ENCODE data around the gene MATN1. TPM values are rescaled to one million over a fixed set of nuclear protein-coding genes. Genes with fewer than 3 reads are reported as not detected.

MATN1 gene
- polyA plus RNA-seq, 2 of the 4 experiments (the other 2 are of a cell fraction) = 0.05 to 0.17 TPM

DNA sequence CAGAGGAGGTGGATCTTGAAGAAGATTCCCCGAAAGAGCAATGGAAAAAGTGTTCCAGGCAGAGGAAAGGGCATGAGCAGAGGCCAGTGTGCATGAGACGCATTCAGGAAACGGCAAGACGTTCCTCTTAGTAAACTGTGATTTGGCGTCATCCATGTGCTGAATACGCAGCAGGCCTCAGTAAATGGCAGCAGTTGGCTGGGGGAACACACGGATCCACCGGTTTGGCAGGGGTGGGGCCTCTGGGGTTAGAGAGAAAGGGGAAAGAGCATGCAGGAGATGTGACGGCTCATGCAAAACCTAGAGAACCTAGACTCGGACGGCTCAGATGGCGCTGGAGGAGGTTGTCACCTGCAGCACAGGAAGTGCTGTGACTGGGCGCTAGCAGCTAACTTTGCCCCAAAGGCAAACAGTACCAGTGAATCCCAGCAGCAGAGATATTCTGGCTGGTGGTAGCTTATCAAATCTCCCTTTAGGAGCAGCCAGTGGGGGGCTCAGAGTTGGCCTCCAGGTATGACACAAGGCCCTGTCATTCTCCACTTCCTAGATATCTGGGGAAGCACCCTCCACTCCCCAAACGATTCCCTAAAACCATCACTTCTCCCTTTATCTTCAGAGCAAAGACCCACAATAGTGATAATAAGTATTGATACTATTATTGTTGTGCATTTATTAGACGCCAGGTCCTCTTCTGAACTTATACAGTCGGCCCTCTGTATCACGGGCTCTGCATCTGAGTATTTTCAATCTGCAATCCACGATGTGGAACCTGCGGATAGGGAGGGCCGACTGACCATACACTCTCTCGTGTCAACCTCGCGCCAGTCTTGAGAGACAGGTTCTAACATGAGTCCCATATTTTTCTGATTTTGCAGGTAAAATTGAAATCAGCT is 26.6 kb upstream of the MATN1 start:
- CTCF ChIA-PET = interaction anchor here (1.2 to 2.5 kb wide), 5 partner anchors 8 to 370 kb away, joined by 3 to 9 read pairs (median 4); no protein-coding TSS in a partner anchor
- 86% methylated on average over 22 of the region's 23 CpGs for WGBS (ENCODE audit: missing lambda C conversion rate)

DNA sequence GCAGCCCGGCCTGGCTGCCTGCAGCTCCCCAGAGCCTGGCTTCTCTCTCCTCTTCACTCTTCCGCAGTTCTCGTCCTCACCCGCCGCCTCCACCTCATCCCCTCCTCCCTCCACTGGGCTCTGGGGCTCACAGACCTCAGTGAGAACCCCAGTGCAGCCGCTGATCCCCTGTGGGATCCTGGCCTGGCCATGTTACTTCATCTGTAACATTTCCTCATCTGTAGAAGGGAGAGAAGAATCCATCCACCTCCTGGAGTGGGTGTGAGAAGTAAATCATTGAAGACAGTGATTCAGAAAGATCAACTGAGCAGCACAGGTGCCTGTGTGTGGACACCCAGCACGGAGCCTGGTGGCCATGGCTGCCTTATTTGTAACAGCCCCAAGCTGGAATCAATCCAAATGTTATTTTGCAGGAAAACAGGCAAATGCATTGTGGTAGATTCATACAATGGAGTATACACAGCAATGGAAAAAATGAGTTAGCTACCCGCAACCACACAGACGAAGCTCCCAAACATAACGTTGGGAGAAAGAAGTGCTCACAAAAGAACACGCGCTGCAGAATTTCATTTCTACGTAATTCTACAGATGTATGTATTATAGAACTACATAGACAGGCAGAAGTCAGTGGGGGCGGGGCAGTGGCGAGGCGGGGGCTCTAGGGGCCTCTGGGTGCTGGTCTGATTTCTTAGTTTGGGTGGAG is 25.5 kb upstream of the MATN1 start:
- WGBS (ENCODE audit: missing lambda C conversion rate) = 82% methylated on average over 16 of the region's 16 CpGs
- Histone ChIP-seq H3K27ac (peak overlapping the region in 1 of 2 experiments; percentile 61; a peak in 2 of 6 replicates), H3K4me1 (peaks cover 9% of the 10 kb centered on the region; the same call in 2 of the 3 replicates), H3K9me3 (no peaks in the 10 kb centered on the region), H3K4me2 (no peak overlapping the region), H3K4me3 (no peak overlapping the region)
- DNase-seq (ENCODE audit: low read depth in 1 of 2, low spot score in 1 of 2) = no peak
- CTCF ChIA-PET = interaction anchor here (1.2 to 2.5 kb wide), 4 partner anchors 30 to 369 kb away, joined by 3 to 9 read pairs (median 4); no protein-coding TSS in a partner anchor
- FAIRE-seq = no peak
- no peak for ATAC-seq
- TF ChIP-seq HOXA7 (CRISPR knock-in tag; IDR thresholded peaks at IDR 0.05) (no peak), ZSCAN20 (CRISPR knock-in tag; IDR thresholded peaks at IDR 0.05) (no peak), KDM5A (IDR thresholded peaks at IDR 0.05) (no peak), POLR2A (IDR thresholded peaks at IDR 0.05; ENCODE audit: low read length) (no peak), EHF (CRISPR knock-in tag; IDR thresholded peaks at IDR 0.05) (no peak), CBX2 (IDR thresholded peaks at IDR 0.05; ENCODE audit: borderline replicate concordance, low read depth) (no peak), CHD4 (IDR thresholded peaks at IDR 0.05; ENCODE audit: borderline replicate concordance) (no peak), JUNB (IDR thresholded peaks at IDR 0.05) (no peak), MAZ (IDR thresholded peaks at IDR 0.05; ENCODE audit: borderline replicate concordance, low read depth, low read length) (no peak), NFE2L2 (conservative IDR thresholded peaks at IDR 0.05; ENCODE audit: low read length) (no peak), KDM1A (IDR thresholded peaks at IDR 0.05; ENCODE audit: low read depth) (no peak), MYC (IDR thresholded peaks at IDR 0.05; ENCODE audit: borderline replicate concordance, low read length) (no peak)
- TF ChIP-seq, protein P1, sequence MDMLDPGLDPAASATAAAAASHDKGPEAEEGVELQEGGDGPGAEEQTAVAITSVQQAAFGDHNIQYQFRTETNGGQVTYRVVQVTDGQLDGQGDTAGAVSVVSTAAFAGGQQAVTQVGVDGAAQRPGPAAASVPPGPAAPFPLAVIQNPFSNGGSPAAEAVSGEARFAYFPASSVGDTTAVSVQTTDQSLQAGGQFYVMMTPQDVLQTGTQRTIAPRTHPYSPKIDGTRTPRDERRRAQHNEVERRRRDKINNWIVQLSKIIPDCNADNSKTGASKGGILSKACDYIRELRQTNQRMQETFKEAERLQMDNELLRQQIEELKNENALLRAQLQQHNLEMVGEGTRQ (IDR thresholded peaks at IDR 0.05) = no peak
- POLR2A ChIA-PET = no interaction called here

More for the DNA sequence above, 26.6 kb upstream of the MATN1 start:
- H3K9me3 ChIP-seq = no peaks in the 10 kb centered on the region
- H3K4me3 ChIP-seq = no peak overlapping the region
- DNase-seq (ENCODE audit: low read depth in 1 of 2, low spot score in 1 of 2) (no peak), FAIRE-seq (no peak), ATAC-seq (no peak)
- TF ChIP-seq, protein P2, sequence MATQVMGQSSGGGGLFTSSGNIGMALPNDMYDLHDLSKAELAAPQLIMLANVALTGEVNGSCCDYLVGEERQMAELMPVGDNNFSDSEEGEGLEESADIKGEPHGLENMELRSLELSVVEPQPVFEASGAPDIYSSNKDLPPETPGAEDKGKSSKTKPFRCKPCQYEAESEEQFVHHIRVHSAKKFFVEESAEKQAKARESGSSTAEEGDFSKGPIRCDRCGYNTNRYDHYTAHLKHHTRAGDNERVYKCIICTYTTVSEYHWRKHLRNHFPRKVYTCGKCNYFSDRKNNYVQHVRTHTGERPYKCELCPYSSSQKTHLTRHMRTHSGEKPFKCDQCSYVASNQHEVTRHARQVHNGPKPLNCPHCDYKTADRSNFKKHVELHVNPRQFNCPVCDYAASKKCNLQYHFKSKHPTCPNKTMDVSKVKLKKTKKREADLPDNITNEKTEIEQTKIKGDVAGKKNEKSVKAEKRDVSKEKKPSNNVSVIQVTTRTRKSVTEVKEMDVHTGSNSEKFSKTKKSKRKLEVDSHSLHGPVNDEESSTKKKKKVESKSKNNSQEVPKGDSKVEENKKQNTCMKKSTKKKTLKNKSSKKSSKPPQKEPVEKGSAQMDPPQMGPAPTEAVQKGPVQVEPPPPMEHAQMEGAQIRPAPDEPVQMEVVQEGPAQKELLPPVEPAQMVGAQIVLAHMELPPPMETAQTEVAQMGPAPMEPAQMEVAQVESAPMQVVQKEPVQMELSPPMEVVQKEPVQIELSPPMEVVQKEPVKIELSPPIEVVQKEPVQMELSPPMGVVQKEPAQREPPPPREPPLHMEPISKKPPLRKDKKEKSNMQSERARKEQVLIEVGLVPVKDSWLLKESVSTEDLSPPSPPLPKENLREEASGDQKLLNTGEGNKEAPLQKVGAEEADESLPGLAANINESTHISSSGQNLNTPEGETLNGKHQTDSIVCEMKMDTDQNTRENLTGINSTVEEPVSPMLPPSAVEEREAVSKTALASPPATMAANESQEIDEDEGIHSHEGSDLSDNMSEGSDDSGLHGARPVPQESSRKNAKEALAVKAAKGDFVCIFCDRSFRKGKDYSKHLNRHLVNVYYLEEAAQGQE (IDR thresholded peaks at IDR 0.05) = no peak
- no peak for TF ChIP-seq NPAS2 (CRISPR knock-in tag; IDR thresholded peaks at IDR 0.05; ENCODE audit: borderline replicate concordance)
- no peak for TF ChIP-seq RNF2 (IDR thresholded peaks at IDR 0.05; ENCODE audit: borderline replicate concordance, low read depth)
- no peak for TF ChIP-seq RAD21 (conservative IDR thresholded peaks at IDR 0.05 in 1 of 2, IDR thresholded peaks at IDR 0.05 in 1 of 2)
- TF ChIP-seq ZSCAN20 (CRISPR knock-in tag; IDR thresholded peaks at IDR 0.05) = no peak
- no peak for TF ChIP-seq ZFP36 (IDR thresholded peaks at IDR 0.05; ENCODE audit: borderline replicate concordance, partially characterized antibody)
- TF ChIP-seq ZNF302 (CRISPR knock-in tag; IDR thresholded peaks at IDR 0.05) = no peak
- TF ChIP-seq CEBPB (IDR thresholded peaks at IDR 0.05) = no peak
- TF ChIP-seq MAZ (IDR thresholded peaks at IDR 0.05; ENCODE audit: borderline replicate concordance, low read depth, low read length) = no peak
- no peak for TF ChIP-seq GATA3 (IDR thresholded peaks at IDR 0.05; ENCODE audit: borderline replicate concordance)
- POLR2A ChIA-PET = no interaction called here
- H3K4me1 ChIP-seq = peaks cover 9% of the 10 kb centered on the region; the same call in 2 of the 3 replicates
- H3K27ac ChIP-seq = no peak overlapping the region
- no peak overlapping the region for H3K4me2 ChIP-seq
